Activated naive CD4-positive, alpha-beta T cell treated with Interleukin-2 at 50 U/mL for 16 hours (primary cell): ENCODE results near the gene PIP.
"Not testable (repeated sequence)": the region's sequence is repeated elsewhere in the genome, so short reads cannot be mapped to it uniquely, and the experiment has no call there.

Experiments used
- DNase-seq: peaks from one replicate; pipeline ENCODE4 v3.0.0-alpha.2; 2020

The PIP gene

DNA sequence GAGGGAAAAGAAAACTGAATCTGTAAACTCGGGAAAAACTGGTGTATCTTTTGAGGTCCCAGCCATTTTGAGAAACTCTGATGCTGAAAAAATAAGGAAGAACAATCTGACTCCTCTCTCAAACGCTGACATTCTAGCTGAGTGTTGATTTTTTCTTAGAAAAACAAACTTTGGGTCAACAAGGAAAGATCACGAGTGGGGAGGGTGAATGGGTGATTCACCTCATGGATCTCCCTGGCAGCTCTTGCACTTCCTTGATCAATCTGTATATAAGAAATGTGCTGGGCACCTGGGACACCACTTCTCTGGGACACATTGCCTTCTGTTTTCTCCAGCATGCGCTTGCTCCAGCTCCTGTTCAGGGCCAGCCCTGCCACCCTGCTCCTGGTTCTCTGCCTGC is at the start of gene PIP:
Gene PIP, plus strand, starts transcription at position 297 of the 400 bp plus-strand sequence. Its CDS starts 40 bp downstream, at position 337.
- no peak for DNase-seq

GRCh38 chr7:143085109-143085508 is 46.8 kb upstream of the PIP start:
- DNase-seq = no peak

DNA sequence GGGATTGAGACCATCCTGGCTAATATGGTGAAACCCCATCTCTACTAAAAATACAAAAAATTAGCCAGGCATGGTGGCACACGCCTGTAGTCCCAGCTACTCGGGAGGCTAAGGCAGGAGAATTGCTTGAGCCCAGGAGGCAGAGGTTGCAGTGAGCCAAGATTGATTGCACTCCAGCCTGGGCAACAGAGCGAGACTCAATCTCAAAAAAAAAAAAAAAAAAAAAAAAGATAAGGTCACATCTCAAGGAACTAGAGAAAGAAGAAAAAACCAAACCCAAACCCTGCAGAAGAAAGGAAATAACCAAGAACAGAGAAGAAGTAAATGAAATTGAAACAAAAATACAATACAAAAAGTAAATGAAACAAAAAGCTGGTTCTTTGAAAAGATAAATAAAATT is 46.3 kb upstream of the PIP start:
- not testable (repeated sequence) for DNase-seq

DNA sequence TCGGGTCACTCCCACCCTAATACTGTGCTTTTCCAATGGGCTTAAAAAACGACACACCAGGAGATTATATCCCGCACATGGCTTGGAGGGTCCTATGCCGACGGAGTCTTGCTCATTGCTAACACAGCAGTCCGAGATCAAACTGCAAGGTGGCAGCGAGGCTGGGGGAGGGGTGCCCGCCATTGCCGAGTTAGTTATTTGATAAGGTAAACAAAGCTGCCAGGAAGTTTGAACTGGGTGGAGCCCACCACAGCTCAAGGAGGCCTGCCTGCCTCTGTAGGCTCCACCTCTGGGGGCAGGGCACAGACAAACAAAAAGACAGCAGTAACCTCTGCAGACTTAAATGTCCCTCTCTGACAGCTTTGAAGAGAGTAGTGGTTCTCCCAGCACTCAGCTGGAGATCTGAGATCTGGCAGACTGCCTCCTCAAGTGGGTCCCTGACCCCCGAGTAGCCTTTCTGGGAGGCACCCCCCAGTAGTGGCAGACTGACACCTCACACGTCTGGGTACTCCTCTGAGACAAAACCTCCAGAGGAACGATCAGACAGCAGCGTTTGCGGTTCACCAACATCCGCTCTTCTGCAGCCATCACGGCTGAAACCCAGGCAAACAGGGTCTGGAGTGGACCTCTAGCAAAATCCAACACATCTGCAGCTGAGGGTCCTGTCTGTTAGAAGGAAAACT is 43.2 kb upstream of the PIP start:
- not testable (repeated sequence) for DNase-seq

DNA sequence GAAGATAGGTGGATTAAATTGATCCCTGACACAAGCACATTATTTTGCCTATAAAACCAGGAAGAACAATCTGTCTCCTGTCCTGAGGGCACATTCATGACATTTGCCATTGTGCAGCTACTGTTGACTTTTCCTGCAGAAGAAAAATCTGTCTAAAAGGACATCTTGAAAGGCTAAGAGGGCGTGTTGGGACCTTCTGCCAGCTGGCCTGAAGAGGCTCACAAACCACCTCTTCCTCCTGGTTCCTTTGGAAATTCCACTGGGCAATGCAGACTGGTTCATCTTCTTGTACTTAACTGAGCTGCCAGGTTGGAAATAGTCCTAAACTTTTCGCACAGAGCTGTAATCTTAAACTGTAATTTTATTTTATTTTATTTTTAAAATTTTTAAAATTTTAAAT is 35.7 kb upstream of the PIP start:
- no peak for DNase-seq

- not testable (repeated sequence) for DNase-seq
These were observed 32.3 kb upstream of the PIP start for GRCh38 chr7:143099579-143099978.

DNA sequence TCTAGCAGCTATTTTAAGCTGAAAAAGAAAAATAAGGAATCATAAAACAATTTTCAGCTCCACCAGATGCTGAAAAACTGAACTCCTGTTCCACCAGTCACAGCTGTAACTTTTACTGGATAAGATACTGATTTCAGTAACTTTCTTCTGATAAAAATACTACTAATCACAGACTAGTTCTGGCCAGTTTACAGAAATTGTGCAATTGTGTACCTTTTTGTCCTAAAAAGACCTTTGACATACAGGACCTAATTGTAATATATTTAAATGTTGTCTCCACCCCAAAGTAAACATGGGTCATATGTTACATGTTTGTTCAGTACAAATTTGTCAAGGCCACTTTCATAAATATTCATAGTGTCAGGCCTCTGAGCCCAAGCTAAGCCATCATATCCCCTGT is 27.1 kb upstream of the PIP start:
- no peak for DNase-seq

- not testable (repeated sequence) for DNase-seq
These were observed 23.9 kb upstream of the PIP start for GRCh38 chr7:143108019-143108418.

- DNase-seq = no peak
These were observed 14.5 kb upstream of the PIP start for GRCh38 chr7:143117395-143117794.

GRCh38 chr7:143120691-143121405 is 11.0 kb upstream of the PIP start:
- DNase-seq = no peak

DNA sequence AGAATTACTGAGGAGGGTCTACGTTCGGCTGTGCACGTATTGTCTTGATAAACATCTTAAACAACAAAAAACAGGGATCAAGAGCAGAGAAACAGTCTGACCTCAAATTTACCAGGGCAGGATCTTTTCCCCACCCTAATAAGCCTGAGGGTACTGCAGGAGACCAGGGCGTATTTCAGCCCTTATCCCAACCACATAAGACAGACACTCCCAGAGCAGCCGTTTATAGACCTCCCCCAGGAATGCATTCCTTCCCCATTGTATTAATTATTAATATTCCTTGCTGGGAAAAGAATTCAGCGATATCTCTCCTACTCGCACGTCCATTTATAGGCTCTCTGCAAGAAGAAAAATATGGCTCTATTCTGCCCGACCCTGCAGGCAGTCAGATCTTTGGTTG is 8.6 kb upstream of the PIP start:
- DNase-seq = not testable (repeated sequence)

- no peak for DNase-seq
These were observed 5.7 kb upstream of the PIP start for GRCh38 chr7:143126146-143126545.

DNA sequence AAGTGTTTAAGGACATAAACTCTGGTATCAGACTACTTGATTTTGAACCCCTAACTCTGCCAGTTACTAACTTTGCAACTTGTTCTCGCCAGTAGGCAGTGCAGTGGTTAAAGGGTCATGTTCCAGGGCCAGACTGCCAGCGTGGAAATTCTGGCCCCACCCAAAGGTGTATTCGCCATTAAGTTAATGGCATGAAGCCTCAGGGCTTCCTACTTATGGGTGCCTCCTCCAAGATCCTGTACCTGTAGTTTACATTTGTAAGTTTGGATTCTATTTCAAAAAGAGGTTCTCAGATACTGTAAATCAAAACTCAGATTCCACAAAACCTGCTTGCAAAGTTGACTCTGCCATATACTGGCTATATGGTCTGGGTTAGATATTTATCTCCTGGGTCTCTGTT is 2.8 kb upstream of the PIP start:
- DNase-seq = no peak

DNA sequence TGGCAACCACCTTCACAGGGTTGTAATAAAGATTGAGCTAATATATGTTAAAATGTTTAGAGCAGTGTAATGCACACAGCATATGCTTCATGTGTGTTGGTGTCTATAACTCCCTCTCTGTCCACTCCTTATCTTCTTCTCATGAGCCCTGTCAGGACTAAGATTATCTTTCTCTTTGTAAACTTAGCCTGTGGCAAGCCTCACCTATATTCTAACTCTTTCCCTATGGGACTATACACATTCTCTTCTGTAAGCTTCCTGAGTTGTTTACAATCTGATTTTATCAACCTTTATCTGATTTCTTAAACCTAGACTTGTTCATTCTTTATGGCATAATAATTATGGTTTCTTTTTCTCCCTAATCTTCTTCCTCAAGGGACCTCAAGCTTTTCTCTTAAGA is 2.4 kb upstream of the PIP start:
- no peak for DNase-seq

DNA sequence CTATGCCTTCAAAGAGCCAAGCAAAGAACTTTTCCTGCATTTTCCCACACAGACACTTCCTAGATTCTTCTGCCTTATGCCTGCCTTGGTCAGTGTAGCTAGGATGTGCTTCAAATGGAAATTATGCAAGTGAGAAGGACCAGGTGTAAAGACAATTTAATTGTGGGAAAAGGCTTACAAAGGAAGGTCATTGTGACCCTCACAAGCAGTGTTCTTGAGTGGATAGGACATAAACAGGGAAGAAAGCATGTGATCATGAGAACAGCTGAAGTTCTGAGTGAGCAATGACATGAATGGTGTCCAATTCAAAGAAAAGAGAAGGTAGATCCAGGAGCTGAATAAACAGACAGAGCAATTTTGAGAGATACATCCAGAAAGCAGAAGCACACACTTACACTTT is 1.3 kb upstream of the PIP start:
- DNase-seq = no peak

DNA sequence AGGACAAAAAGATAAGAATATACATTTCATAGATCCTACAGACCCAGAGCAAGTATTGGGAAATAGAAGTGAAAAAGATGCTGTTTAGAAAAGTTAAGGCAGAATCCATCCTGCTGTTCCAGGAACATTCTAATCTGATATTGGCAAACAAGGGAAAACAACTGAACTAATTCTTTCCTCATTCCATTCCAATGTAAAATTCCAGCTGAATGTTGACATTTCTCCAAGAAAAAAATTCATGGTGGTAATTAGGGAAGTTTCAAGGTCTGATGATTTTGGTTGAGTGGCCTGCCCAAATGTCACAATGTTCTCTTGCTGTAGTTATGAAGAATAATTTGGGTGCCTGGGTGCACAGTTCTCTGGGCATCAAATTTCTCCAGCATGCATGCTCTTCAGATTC is 15.2 kb downstream of the PIP start:
- DNase-seq = no peak

GRCh38 chr7:143148050-143148449 is 16.2 kb downstream of the PIP start:
- no peak for DNase-seq

GRCh38 chr7:143148651-143149050 is 16.8 kb downstream of the PIP start:
- no peak for DNase-seq

- DNase-seq = not testable (repeated sequence)
These were observed 18.8 kb downstream of the PIP start for GRCh38 chr7:143150696-143151095.

- not testable (repeated sequence) for DNase-seq
These were observed 26.7 kb downstream of the PIP start for GRCh38 chr7:143158617-143159016.

GRCh38 chr7:143171697-143172096 is 39.8 kb downstream of the PIP start:
- DNase-seq = no peak

DNA sequence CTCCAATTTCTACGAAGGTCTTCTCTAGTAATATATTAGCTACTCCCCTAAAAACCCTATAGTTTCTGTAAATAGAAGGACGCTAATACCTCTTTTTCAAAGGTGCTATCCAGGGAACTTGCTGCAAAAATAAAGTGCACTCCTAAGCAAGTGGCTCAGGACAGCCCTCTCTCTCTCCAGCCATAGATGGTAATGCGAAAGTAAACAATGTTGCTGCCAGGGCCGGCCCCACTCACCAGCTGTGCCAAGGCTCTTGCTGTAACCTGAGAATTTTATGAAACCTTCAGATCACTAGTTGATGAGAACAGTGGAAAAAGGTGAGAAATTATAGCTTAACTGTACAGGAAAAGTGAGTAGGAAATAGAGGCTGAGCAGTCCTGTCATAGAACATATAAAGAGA is 40.5 kb downstream of the PIP start:
- no peak for DNase-seq

DNA sequence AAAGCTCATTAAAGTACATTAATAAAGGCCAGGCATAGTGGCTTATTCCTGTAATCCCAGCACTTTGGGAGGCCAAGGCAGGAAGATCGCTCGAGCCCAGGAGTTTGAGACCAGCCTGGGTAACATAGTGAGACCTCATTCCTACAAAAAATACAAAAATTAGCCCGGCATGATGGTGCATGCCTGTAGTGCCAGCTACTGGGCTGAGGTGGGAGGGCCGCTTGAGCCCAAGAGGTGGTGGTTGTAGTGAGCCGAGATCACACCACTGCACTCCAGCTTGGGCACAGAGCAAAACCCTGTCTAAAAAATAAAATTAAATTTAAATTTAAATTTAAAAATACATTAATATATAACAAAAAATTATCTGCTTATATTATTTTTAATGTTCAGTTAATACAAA is 44.3 kb downstream of the PIP start:
- no peak for DNase-seq

DNA sequence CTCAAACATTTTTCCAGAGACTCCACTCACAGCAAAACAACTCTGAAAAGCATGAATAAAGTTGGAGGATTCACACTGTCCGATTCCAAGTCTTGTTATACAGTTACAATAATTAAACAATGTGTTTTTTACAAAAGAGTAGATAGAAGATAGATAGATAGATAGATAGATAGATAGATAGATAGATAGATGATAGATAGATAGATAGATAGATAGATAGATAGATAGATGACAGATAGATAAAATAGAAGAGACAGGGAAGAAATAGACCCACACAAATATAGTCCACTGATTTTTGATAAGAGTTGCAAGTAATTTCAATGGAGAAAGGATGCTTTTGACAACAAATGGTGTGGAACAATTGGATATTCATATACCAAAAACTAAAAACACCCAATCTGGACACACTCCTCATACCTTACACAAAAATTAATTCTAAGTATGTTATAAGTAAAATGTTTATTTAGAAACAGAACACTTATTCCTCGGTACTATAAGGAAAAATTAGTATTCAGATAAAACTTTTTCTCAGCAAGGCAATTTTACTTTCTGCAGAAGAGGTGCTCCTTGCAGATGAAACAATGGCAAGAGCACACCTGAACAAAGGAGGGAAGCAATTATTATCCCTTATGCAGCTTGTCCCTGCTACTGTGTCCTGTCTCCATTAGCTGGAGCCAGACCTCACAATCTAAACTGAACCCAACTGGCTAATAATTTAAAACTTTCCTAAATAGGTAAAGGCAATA is 45.7 kb downstream of the PIP start:
- no peak for DNase-seq
